GM10248 (cell line): ENCODE results near the gene ZSWIM6.

ENCODE experiments used
- CTCF ChIA-PET: fragments of 300-600 bp; sonication (Branson Sonifier 250); formaldehyde crosslinking; extraction: SDS; loops from one replicate; lab custom pipeline; 2021; ENCODE audit warnings: antibody characterized with exemption; lab: Yijun Ruan, JAX
- POLR2A ChIA-PET: fragments of 350-650 bp; sonication (Branson Sonifier 250); formaldehyde crosslinking; extraction: SDS; loops from one replicate; lab custom pipeline; 2020; ENCODE audit warnings: antibody characterized with exemption; lab: Yijun Ruan, JAX
- DNase-seq: peaks from one replicate; pipeline ENCODE4 v3.0.0; 2012; ENCODE audit errors: extremely low spot score
- TF ChIP-seq, protein P1 (sequence below): IDR thresholded peaks from 2 replicates; pipeline ENCODE4 v1.5.1; 2012; ENCODE audit warnings: mild to moderate bottlenecking, low read depth; ENCODE audit errors: extremely low read depth, missing control alignments, control extremely low read depth

ZSWIM6 gene

GRCh38 chr5:61431923-61432620, 100.0 kb downstream of the ZSWIM6 start:
- TF ChIP-seq, protein P1, sequence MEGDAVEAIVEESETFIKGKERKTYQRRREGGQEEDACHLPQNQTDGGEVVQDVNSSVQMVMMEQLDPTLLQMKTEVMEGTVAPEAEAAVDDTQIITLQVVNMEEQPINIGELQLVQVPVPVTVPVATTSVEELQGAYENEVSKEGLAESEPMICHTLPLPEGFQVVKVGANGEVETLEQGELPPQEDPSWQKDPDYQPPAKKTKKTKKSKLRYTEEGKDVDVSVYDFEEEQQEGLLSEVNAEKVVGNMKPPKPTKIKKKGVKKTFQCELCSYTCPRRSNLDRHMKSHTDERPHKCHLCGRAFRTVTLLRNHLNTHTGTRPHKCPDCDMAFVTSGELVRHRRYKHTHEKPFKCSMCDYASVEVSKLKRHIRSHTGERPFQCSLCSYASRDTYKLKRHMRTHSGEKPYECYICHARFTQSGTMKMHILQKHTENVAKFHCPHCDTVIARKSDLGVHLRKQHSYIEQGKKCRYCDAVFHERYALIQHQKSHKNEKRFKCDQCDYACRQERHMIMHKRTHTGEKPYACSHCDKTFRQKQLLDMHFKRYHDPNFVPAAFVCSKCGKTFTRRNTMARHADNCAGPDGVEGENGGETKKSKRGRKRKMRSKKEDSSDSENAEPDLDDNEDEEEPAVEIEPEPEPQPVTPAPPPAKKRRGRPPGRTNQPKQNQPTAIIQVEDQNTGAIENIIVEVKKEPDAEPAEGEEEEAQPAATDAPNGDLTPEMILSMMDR = no peak
- ChIA-PET CTCF (no interaction called here), POLR2A (no interaction called here)
- no peak for DNase-seq

- POLR2A ChIA-PET = no interaction called here
- TF ChIP-seq, protein P1 = no peak
- CTCF ChIA-PET = interaction anchor here (1.2 to 1.4 kb wide), 2 partner anchors 10 to 20 kb away, joined by 3 to 4 read pairs; no protein-coding TSS in a partner anchor
- DNase-seq = no peak
These were observed 103.3 kb downstream of the ZSWIM6 start for GRCh38 chr5:61435368-61435767.

DNA sequence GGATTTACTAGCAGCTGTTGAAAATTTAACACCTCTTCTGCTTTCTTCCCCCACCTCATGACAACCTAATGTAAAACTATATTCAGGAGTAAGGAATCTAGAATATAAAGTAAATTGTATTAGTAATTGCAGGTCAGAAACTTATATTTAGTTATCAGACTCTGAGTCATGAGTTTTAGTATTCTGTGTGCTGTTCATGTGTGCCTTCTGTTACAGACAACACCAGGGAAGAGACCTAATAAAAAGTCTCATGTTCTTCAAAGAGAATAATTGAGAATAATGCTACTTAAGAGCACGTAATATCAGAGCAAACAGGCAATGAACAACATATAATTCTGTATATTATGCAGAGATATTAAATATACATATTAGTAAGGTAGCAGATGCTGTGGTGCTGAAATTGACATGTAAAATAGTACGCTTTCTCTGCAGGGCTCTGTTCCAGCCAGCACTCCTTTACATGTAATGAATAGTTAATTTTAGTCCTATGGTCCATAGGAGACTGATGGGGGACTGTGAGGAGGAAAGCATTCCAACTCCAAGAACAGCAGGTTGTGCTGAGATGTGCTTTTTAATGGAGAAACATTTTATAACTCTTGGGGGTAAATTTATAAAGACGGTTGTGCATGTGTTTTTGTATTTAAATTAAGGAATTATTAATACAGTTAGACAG, 106.4 kb downstream of the ZSWIM6 start:
- TF ChIP-seq, protein P1 = no peak
- no peak for DNase-seq
- ChIA-PET POLR2A (no interaction called here), CTCF (interaction anchor here (1.2 kb wide), 1 partner anchor 21 kb away, joined by 4 read pairs; no protein-coding TSS in a partner anchor)

DNA sequence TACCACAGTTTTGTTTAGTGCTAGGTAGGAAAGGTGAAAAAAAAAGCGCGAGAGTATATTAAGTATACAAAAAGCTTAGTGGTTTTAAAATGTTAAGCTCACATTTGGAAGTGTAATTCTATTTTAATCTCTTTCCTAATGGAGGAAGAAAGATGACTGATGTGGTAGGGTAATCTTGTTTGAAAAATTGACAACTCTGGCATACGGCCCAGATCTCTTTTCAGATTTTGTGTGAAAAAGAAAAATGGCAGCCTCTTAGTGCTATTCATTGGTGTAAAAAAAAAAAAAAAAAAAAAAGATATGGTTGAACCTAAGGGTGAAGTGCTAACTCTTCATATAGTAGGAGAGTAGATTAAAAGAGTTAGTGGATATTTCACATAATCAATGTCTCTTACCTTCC, 108.0 kb downstream of the ZSWIM6 start:
- TF ChIP-seq, protein P1 = no peak
- CTCF ChIA-PET = interaction anchor here (1.2 to 2.1 kb wide), 3 partner anchors 17 to 361 kb away, joined by 3 to 4 read pairs (median 3); no protein-coding TSS in a partner anchor
- DNase-seq = no peak
- POLR2A ChIA-PET = no interaction called here

- CTCF ChIA-PET = interaction anchor here (1.2 to 2.1 kb wide), 3 partner anchors 16 to 362 kb away, joined by 3 to 4 read pairs (median 3); no protein-coding TSS in a partner anchor
These were observed 108.5 kb downstream of the ZSWIM6 start for GRCh38 chr5:61440596-61440995.

GRCh38 chr5:61441742-61442141, 109.7 kb downstream of the ZSWIM6 start:
- no peak for DNase-seq
- ChIA-PET POLR2A (no interaction called here), CTCF (interaction anchor here (2.1 kb wide), 1 partner anchor 18 kb away, joined by 4 read pairs; no protein-coding TSS in a partner anchor)
- TF ChIP-seq, protein P1 = no peak

More at GRCh38 chr5:61440596-61440995, 108.5 kb downstream of the ZSWIM6 start:
- TF ChIP-seq, protein P1 = no peak
- POLR2A ChIA-PET = no interaction called here
- DNase-seq = no peak
